Measurements from ENCODE around the gene DDX46. TPM values are rescaled to one million over a fixed set of nuclear protein-coding genes. Genes with fewer than 3 reads are reported as not detected.

DDX46 gene
- polyA plus RNA-seq, 1 donor from 2014 or later: 46.8 TPM

- no peaks in the 10 kb centered on the region for H3K36me3 ChIP-seq (ENCODE audit: insufficient read depth, low read length)
- TF ChIP-seq TAF1 (IDR thresholded peaks at IDR 0.05; ENCODE audit: low read depth) (no peak), POLR2AphosphoS5 (IDR thresholded peaks at IDR 0.05) (no peak), MXI1 (conservative IDR thresholded peaks at IDR 0.05; ENCODE audit: poor library complexity, severe bottlenecking) (no peak), SMC3 (conservative IDR thresholded peaks at IDR 0.05; ENCODE audit: poor library complexity) (no peak), EP300 (conservative IDR thresholded peaks at IDR 0.05; ENCODE audit: poor library complexity, severe bottlenecking) (no peak)
- TF ChIP-seq, protein P1, sequence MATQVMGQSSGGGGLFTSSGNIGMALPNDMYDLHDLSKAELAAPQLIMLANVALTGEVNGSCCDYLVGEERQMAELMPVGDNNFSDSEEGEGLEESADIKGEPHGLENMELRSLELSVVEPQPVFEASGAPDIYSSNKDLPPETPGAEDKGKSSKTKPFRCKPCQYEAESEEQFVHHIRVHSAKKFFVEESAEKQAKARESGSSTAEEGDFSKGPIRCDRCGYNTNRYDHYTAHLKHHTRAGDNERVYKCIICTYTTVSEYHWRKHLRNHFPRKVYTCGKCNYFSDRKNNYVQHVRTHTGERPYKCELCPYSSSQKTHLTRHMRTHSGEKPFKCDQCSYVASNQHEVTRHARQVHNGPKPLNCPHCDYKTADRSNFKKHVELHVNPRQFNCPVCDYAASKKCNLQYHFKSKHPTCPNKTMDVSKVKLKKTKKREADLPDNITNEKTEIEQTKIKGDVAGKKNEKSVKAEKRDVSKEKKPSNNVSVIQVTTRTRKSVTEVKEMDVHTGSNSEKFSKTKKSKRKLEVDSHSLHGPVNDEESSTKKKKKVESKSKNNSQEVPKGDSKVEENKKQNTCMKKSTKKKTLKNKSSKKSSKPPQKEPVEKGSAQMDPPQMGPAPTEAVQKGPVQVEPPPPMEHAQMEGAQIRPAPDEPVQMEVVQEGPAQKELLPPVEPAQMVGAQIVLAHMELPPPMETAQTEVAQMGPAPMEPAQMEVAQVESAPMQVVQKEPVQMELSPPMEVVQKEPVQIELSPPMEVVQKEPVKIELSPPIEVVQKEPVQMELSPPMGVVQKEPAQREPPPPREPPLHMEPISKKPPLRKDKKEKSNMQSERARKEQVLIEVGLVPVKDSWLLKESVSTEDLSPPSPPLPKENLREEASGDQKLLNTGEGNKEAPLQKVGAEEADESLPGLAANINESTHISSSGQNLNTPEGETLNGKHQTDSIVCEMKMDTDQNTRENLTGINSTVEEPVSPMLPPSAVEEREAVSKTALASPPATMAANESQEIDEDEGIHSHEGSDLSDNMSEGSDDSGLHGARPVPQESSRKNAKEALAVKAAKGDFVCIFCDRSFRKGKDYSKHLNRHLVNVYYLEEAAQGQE (IDR thresholded peaks at IDR 0.05; ENCODE audit: borderline replicate concordance): no peak
Observed at GRCh38 chr5:134821841-134822240, 63.3 kb downstream of the DDX46 start.

GRCh38 chr5:134824681-134825080, 66.1 kb downstream of the DDX46 start:
- H2AFZ ChIP-seq (ENCODE audit: low read depth, low read length): no peak overlapping the region
- H3K9me3 ChIP-seq (ENCODE audit: low read length): no peaks in the 10 kb centered on the region
- H3K9me2 ChIP-seq (ENCODE audit: insufficient read depth, low read length): no peaks in the 10 kb centered on the region
- no peaks in the 10 kb centered on the region for H4K20me1 ChIP-seq (ENCODE audit: insufficient read depth)
- no peak overlapping the region for H3K27ac ChIP-seq (ENCODE audit: low read length)
- H3K9ac ChIP-seq (ENCODE audit: low read length): no peak overlapping the region
- H3K79me2 ChIP-seq (replicated peaks; ENCODE audit: insufficient read depth, low read length): no peaks in the 10 kb centered on the region
- no peaks in the 10 kb centered on the region for H3F3A ChIP-seq (ENCODE audit: insufficient read depth, low read length, poor library complexity, severe bottlenecking)
- H3K4me2 ChIP-seq (ENCODE audit: low read length): no peak overlapping the region
- no peaks in the 10 kb centered on the region for H3K27me3 ChIP-seq (ENCODE audit: insufficient read depth, low read depth, low read length)
- no peak overlapping the region for H3K4me3 ChIP-seq (ENCODE audit: low read length)
- peaks cover 3% of the 10 kb centered on the region for H3K36me3 ChIP-seq (ENCODE audit: insufficient read depth, low read length)
- no peak for TF ChIP-seq CTCF (IDR thresholded peaks at IDR 0.05; ENCODE audit: poor library complexity, severe bottlenecking)
- TF ChIP-seq SMC3 (conservative IDR thresholded peaks at IDR 0.05; ENCODE audit: poor library complexity): no peak
- no peak for TF ChIP-seq TAF1 (IDR thresholded peaks at IDR 0.05; ENCODE audit: low read depth)
- TF ChIP-seq EZH2 (IDR thresholded peaks at IDR 0.05; ENCODE audit: borderline replicate concordance, insufficient read depth, low read length, poor library complexity, severe bottlenecking): no peak
- TF ChIP-seq MXI1 (conservative IDR thresholded peaks at IDR 0.05; ENCODE audit: poor library complexity, severe bottlenecking): no peak
- TF ChIP-seq, protein P1 (IDR thresholded peaks at IDR 0.05; ENCODE audit: borderline replicate concordance): no peak
- TF ChIP-seq RAD21 (conservative IDR thresholded peaks at IDR 0.05): no peak
- no peak for TF ChIP-seq POLR2AphosphoS5 (IDR thresholded peaks at IDR 0.05)
- no peak for TF ChIP-seq EP300 (conservative IDR thresholded peaks at IDR 0.05; ENCODE audit: poor library complexity, severe bottlenecking)

More at GRCh38 chr5:134821841-134822240, 63.3 kb downstream of the DDX46 start:
- no peaks in the 10 kb centered on the region for H3F3A ChIP-seq (ENCODE audit: insufficient read depth, low read length, poor library complexity, severe bottlenecking)
- no peak overlapping the region for H2AFZ ChIP-seq (ENCODE audit: low read depth, low read length)
- no peak overlapping the region for H3K27ac ChIP-seq (ENCODE audit: low read length)
- no peaks in the 10 kb centered on the region for H3K9me3 ChIP-seq (ENCODE audit: low read length)
- H3K4me2 ChIP-seq (ENCODE audit: low read length): no peak overlapping the region
- no peaks in the 10 kb centered on the region for H3K79me2 ChIP-seq (replicated peaks; ENCODE audit: insufficient read depth, low read length)
- no peak overlapping the region for H3K4me3 ChIP-seq (ENCODE audit: low read length)
- H3K27me3 ChIP-seq (ENCODE audit: insufficient read depth, low read depth, low read length): no peaks in the 10 kb centered on the region
- no peak overlapping the region for H3K9ac ChIP-seq (ENCODE audit: low read length)
- no peaks in the 10 kb centered on the region for H3K9me2 ChIP-seq (ENCODE audit: insufficient read depth, low read length)
- H4K20me1 ChIP-seq (ENCODE audit: insufficient read depth): no peaks in the 10 kb centered on the region
